Thoracic aorta (tissue), 2 donors: ENCODE results near the gene FAM83B. TPM values are rescaled to one million over a fixed set of nuclear protein-coding genes. Genes with fewer than 3 reads are reported as not detected.

Source experiments
- ATAC-seq: fragments of 150-250 bp; one replicate; pipeline ENCODE4 v1.8.0; 2017; ENCODE audit warnings: low read depth; ENCODE audit not compliant: insufficient number of reproducible peaks, low FRiP score
- DNase-seq: peaks from one replicate; pipeline ENCODE4 v3.0.0-alpha.2; 2020; ENCODE audit warnings: low spot score
- H3K27ac ChIP-seq, 2 donors: fragments of 200-600 bp; sonication (generic); 1 replicate in 1 of 2; 2 replicates in 1 of 2; pipeline ENCODE4 v1.5.1; 2016; ENCODE audit warnings: mild to moderate bottlenecking in 2 of 2, moderate library complexity in 2 of 2
- H3K27me3 ChIP-seq: fragments of 200-600 bp; sonication (generic); replicated peaks from 2 replicates; pipeline ENCODE4 v1.6.0; 2016; ENCODE audit warnings: mild to moderate bottlenecking; ENCODE audit not compliant: insufficient read depth
- H3K36me3 ChIP-seq: fragments of 200-600 bp; sonication (generic); one replicate; pipeline ENCODE4 v1.5.1; 2016
- H3K4me1 ChIP-seq, 2 donors: fragments of 200-600 bp; sonication (generic); 1 replicate in 1 of 2; 2 replicates in 1 of 2; pipeline versions ENCODE4 v1.5.1 to v1.6.0; 2016; ENCODE audit warnings: low read depth in 2 of 2, mild to moderate bottlenecking in 1 of 2; ENCODE audit not compliant: control insufficient read depth in 1 of 2
- H3K4me3 ChIP-seq: fragments of 200-600 bp; sonication (generic); 2 replicates; pipeline ENCODE4 v1.5.1; 2016; ENCODE audit warnings: mild to moderate bottlenecking
- H3K9me3 ChIP-seq: fragments of 200-600 bp; sonication (generic); 2 replicates; pipeline ENCODE4 v1.5.1; 2016
- total RNA-seq, 2 donors: library from RNA; depleted of rRNA; stranded (reverse); fragments of >200 nt; gene quantifications; one replicate each; pipeline versions ENCODE4 v1.1.0 to v1.2.3, GENCODE V29; 2016
- TF ChIP-seq, protein P1 (sequence below): fragments of 200-600 bp; sonication (generic); IDR thresholded peaks from one replicate; pipeline ENCODE4 v1.5.1; 2019; ENCODE audit warnings: antibody characterized with exemption

Gene FAM83B
- total RNA-seq, 2 donors from 2014 or later: not detected

GRCh38 chr6:54802775-54803634, 43.6 kb upstream of the FAM83B start:
- H3K27me3 ChIP-seq: no peaks in the 10 kb centered on the region
- no peak for DNase-seq
- no peak for ATAC-seq
- no peaks in the 10 kb centered on the region for H3K36me3 ChIP-seq
- no peak overlapping the region for H3K4me3 ChIP-seq
- H3K27ac ChIP-seq: no peak overlapping the region
- H3K4me1 ChIP-seq: no peaks in the 10 kb centered on the region
- TF ChIP-seq, protein P1, sequence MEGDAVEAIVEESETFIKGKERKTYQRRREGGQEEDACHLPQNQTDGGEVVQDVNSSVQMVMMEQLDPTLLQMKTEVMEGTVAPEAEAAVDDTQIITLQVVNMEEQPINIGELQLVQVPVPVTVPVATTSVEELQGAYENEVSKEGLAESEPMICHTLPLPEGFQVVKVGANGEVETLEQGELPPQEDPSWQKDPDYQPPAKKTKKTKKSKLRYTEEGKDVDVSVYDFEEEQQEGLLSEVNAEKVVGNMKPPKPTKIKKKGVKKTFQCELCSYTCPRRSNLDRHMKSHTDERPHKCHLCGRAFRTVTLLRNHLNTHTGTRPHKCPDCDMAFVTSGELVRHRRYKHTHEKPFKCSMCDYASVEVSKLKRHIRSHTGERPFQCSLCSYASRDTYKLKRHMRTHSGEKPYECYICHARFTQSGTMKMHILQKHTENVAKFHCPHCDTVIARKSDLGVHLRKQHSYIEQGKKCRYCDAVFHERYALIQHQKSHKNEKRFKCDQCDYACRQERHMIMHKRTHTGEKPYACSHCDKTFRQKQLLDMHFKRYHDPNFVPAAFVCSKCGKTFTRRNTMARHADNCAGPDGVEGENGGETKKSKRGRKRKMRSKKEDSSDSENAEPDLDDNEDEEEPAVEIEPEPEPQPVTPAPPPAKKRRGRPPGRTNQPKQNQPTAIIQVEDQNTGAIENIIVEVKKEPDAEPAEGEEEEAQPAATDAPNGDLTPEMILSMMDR: no peak
- H3K9me3 ChIP-seq: no peaks in the 10 kb centered on the region

GRCh38 chr6:54805077-54805476, 41.5 kb upstream of the FAM83B start:
- no peaks in the 10 kb centered on the region for H3K9me3 ChIP-seq
- no peak overlapping the region for H3K27ac ChIP-seq
- no peaks in the 10 kb centered on the region for H3K27me3 ChIP-seq
- no peaks in the 10 kb centered on the region for H3K36me3 ChIP-seq
- ATAC-seq (no peak), DNase-seq (no peak)
- H3K4me1 ChIP-seq: no peaks in the 10 kb centered on the region
- TF ChIP-seq, protein P1: no peak
- no peak overlapping the region for H3K4me3 ChIP-seq

GRCh38 chr6:54810147-54810546, 36.4 kb upstream of the FAM83B start:
- ATAC-seq (no peak), DNase-seq (no peak)
- TF ChIP-seq, protein P1: no peak
- Histone ChIP-seq H3K27me3 (no peaks in the 10 kb centered on the region), H3K4me1 (no peaks in the 10 kb centered on the region), H3K4me3 (no peak overlapping the region), H3K36me3 (no peaks in the 10 kb centered on the region), H3K9me3 (no peaks in the 10 kb centered on the region), H3K27ac (no peak overlapping the region)

- DNase-seq (no peak), ATAC-seq (no peak)
- Histone ChIP-seq H3K9me3 (no peaks in the 10 kb centered on the region), H3K27me3 (no peaks in the 10 kb centered on the region), H3K4me3 (no peak overlapping the region), H3K36me3 (no peaks in the 10 kb centered on the region), H3K4me1 (no peaks in the 10 kb centered on the region), H3K27ac (no peak overlapping the region)
- TF ChIP-seq, protein P1: no peak
Measured at GRCh38 chr6:54813892-54814291, 32.7 kb upstream of the FAM83B start.

DNA sequence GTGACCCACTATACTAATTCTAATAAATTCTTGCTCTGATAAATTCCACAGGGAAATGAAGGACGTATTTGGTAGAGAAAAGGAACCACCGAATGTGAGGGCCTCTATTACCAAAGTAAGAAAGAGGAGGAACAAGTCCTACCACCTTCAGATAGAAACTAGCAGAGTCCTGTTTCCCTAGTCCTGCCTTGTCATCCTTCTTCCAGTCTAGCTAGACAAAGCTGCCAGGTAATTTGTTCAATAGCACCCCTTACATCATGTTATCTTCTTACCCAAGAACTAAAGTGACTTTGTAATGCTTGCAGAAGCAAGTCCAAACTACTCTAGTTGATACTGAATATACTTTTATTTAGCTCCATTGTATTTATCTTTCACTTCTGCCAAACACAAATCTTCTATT, 29.3 kb upstream of the FAM83B start:
- H3K9me3 ChIP-seq: no peaks in the 10 kb centered on the region
- H3K4me1 ChIP-seq: no peaks in the 10 kb centered on the region
- TF ChIP-seq, protein P1: no peak
- H3K27ac ChIP-seq: no peak overlapping the region
- DNase-seq (no peak), ATAC-seq (no peak)
- no peaks in the 10 kb centered on the region for H3K27me3 ChIP-seq
- H3K4me3 ChIP-seq: no peak overlapping the region
- H3K36me3 ChIP-seq: no peaks in the 10 kb centered on the region
